GM23338 (cell line): ENCODE data around the gene CEP44. TPM values are rescaled to one million over a fixed set of nuclear protein-coding genes. Genes with fewer than 3 reads are reported as not detected.

Experiments
- ATAC-seq: fragments of 200-7000 bp; cut with Tn5 transposase; 3 replicates; pipeline ENCODE4 v1.9.1; 2020
- DNase-seq: peaks from one replicate; pipeline ENCODE4 v3.0.0-alpha.2; 2015; ENCODE audit warnings: low spot score
- H2AFZ ChIP-seq: fragments of 200-600 bp; sonication (generic); 2 replicates; pipeline ENCODE4 v1.8.0; 2016; ENCODE audit warnings: antibody characterized with exemption, mild to moderate bottlenecking, moderate library complexity
- H3F3A ChIP-seq: fragments of 200-600 bp; sonication (generic); replicated peaks from 2 replicates; pipeline ENCODE4 v1.8.0; 2017; ENCODE audit warnings: antibody characterized with exemption, mixed run types, low read depth
- H3K27ac ChIP-seq: fragments of 200-600 bp; sonication (generic); 2 replicates; pipeline ENCODE4 v1.6.1; 2016; ENCODE audit warnings: low read depth
- H3K27me3 ChIP-seq: fragments of 200-600 bp; sonication (generic); 2 replicates; pipeline ENCODE4 v1.8.0; 2016; ENCODE audit warnings: mild to moderate bottlenecking, mixed run types, moderate library complexity; ENCODE audit not compliant: insufficient read depth
- H3K36me3 ChIP-seq: fragments of 200-600 bp; sonication (generic); 2 replicates; pipeline ENCODE4 v1.8.0; 2016; ENCODE audit warnings: mild to moderate bottlenecking; ENCODE audit not compliant: insufficient read depth
- H3K4me1 ChIP-seq: fragments of 200-600 bp; sonication (generic); 2 replicates; pipeline ENCODE4 v1.8.0; 2016; ENCODE audit warnings: mild to moderate bottlenecking, moderate library complexity; ENCODE audit not compliant: insufficient read depth
- H3K4me2 ChIP-seq: fragments of 200-600 bp; sonication (generic); 2 replicates; pipeline ENCODE4 v1.7.1; 2017; ENCODE audit warnings: mixed run types
- H3K4me3 ChIP-seq: fragments of 200-600 bp; sonication (generic); 2 replicates; pipeline ENCODE4 v1.6.1; 2016; ENCODE audit warnings: mixed run types
- H3K79me2 ChIP-seq: fragments of 200-600 bp; sonication (generic); replicated peaks from 2 replicates; pipeline ENCODE4 v1.8.0; 2017; ENCODE audit warnings: mild to moderate bottlenecking; ENCODE audit not compliant: insufficient read depth
- H3K9me2 ChIP-seq: fragments of 200-600 bp; sonication (generic); 2 replicates; pipeline ENCODE4 v1.8.0; 2017; ENCODE audit not compliant: insufficient read depth
- H4K20me1 ChIP-seq: fragments of 200-600 bp; sonication (generic); replicated peaks from 2 replicates; pipeline ENCODE4 v1.8.0; 2017; ENCODE audit warnings: mild to moderate bottlenecking; ENCODE audit not compliant: insufficient read depth
- H3K27ac Mint-ChIP-seq: 2 replicates; pipeline ENCODE4 v1.8.0; 2020; ENCODE audit warnings: inconsistent platforms, mild to moderate bottlenecking, moderate library complexity, mixed read lengths
- H3K27me3 Mint-ChIP-seq: 3 replicates; pipeline ENCODE4 v1.8.0; 2022; ENCODE audit warnings: low read depth, mild to moderate bottlenecking, moderate library complexity, mixed read lengths, inconsistent platforms; ENCODE audit not compliant: insufficient read depth, poor library complexity
- H3K36me3 Mint-ChIP-seq: 3 replicates; pipeline ENCODE4 v1.8.0; 2021; ENCODE audit warnings: low read depth, mild to moderate bottlenecking, inconsistent platforms, moderate library complexity, mixed read lengths
- H3K4me1 Mint-ChIP-seq: 3 replicates; pipeline ENCODE4 v1.8.0; 2020; ENCODE audit warnings: mild to moderate bottlenecking, inconsistent platforms, mixed read lengths
- H3K4me3 Mint-ChIP-seq: 3 replicates; pipeline ENCODE4 v1.8.0; 2021; ENCODE audit warnings: moderate library complexity, mild to moderate bottlenecking, inconsistent platforms, mixed read lengths
- H3K9me3 Mint-ChIP-seq: 3 replicates; pipeline ENCODE4 v1.8.0; 2020; ENCODE audit warnings: moderate library complexity, mild to moderate bottlenecking, inconsistent platforms, mixed read lengths
- CREB1 ChIP-seq: fragments of 250-450 bp; sonication (Bioruptor Pico); IDR thresholded peaks from 2 replicates; pipeline ENCODE4 v1.5.0; 2020; ENCODE audit warnings: low read depth, mild to moderate bottlenecking, moderate library complexity
- CTCF ChIP-seq, 2 experiments: fragments of 200-600 bp in 1 of 2; sonication (generic) in 1 of 2; conservative IDR thresholded peaks; 2 replicates each; pipeline versions ENCODE4 v1.5.1 to v1.6.1; 2016 to 2017; ENCODE audit warnings: antibody characterized with exemption in 2 of 2, low read depth in 2 of 2, mild to moderate bottlenecking in 2 of 2, moderate library complexity in 1 of 2
- EZH2 ChIP-seq: fragments of 200-600 bp; sonication (generic); IDR thresholded peaks from one replicate; pipeline ENCODE4 v1.8.0; 2017; ENCODE audit warnings: antibody characterized with exemption, mild to moderate bottlenecking, low read depth; ENCODE audit not compliant: unreplicated experiment
- JUNB ChIP-seq: IDR thresholded peaks from one replicate; pipeline ENCODE4 v1.6.1; 2016; ENCODE audit warnings: antibody characterized with exemption; ENCODE audit not compliant: unreplicated experiment
- NANOG ChIP-seq: IDR thresholded peaks from 2 replicates; pipeline ENCODE4 v1.6.1; 2016; ENCODE audit warnings: antibody characterized with exemption, borderline replicate concordance
- STAT1 ChIP-seq: IDR thresholded peaks from one replicate; pipeline ENCODE4 v1.6.1; 2016; ENCODE audit warnings: antibody characterized with exemption; ENCODE audit not compliant: unreplicated experiment
- ZNF114 ChIP-seq: fragments of 250-450 bp; sonication (Bioruptor Pico); IDR thresholded peaks from 2 replicates; pipeline ENCODE4 v1.5.0; 2020; ENCODE audit warnings: mild to moderate bottlenecking, moderate library complexity
- ZNF331 ChIP-seq: fragments of 250-450 bp; sonication (Bioruptor Pico); IDR thresholded peaks from 2 replicates; pipeline ENCODE4 v1.5.0; 2020; ENCODE audit warnings: low read depth, mild to moderate bottlenecking, moderate library complexity
- polyA plus RNA-seq: library from polyadenylated mRNA; unstranded; fragments of >200 nt; fragmentation: Nextera tagmentation; extraction: Ambion mirVana; gene quantifications from 2 replicates; pipeline ENCODE4 v1.2.1, GENCODE V29; 2016
- total RNA-seq: library from RNA; depleted of rRNA; stranded (reverse); fragments of >200 nt; shearing (Covaris generic); gene quantifications from 2 replicates; pipeline ENCODE4 v1.2.3, GENCODE V29; 2014
- TF ChIP-seq, protein P1 (sequence below): fragments of 250-450 bp; sonication (Bioruptor Pico); IDR thresholded peaks from 2 replicates; pipeline ENCODE4 v1.5.0; 2020; ENCODE audit warnings: mild to moderate bottlenecking, moderate library complexity

CEP44 gene
- total and polyA plus RNA-seq, 2 experiments from 2014 or later, result 12.1 to 17.4 TPM

DNA sequence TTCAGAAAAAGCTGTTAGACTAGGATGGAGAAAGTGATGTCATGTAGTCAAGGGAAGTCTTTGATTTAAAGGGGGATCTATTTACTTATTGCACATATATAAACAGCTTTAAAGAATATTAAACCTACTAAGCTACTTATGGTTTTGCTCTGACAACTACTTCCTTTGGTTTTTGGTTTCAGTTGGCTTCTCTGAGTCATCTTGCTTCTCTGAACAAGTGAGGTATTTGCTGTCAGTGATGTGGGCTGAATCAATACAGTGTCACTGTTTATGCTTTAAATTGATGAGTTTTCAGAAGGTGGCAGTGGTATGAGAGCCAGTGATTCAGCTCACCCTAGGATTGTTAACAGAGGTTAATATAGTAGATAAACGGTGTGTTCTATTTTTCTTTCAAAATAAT, 75.1 kb downstream of the CEP44 start (continued):
- TF ChIP-seq, protein P1, sequence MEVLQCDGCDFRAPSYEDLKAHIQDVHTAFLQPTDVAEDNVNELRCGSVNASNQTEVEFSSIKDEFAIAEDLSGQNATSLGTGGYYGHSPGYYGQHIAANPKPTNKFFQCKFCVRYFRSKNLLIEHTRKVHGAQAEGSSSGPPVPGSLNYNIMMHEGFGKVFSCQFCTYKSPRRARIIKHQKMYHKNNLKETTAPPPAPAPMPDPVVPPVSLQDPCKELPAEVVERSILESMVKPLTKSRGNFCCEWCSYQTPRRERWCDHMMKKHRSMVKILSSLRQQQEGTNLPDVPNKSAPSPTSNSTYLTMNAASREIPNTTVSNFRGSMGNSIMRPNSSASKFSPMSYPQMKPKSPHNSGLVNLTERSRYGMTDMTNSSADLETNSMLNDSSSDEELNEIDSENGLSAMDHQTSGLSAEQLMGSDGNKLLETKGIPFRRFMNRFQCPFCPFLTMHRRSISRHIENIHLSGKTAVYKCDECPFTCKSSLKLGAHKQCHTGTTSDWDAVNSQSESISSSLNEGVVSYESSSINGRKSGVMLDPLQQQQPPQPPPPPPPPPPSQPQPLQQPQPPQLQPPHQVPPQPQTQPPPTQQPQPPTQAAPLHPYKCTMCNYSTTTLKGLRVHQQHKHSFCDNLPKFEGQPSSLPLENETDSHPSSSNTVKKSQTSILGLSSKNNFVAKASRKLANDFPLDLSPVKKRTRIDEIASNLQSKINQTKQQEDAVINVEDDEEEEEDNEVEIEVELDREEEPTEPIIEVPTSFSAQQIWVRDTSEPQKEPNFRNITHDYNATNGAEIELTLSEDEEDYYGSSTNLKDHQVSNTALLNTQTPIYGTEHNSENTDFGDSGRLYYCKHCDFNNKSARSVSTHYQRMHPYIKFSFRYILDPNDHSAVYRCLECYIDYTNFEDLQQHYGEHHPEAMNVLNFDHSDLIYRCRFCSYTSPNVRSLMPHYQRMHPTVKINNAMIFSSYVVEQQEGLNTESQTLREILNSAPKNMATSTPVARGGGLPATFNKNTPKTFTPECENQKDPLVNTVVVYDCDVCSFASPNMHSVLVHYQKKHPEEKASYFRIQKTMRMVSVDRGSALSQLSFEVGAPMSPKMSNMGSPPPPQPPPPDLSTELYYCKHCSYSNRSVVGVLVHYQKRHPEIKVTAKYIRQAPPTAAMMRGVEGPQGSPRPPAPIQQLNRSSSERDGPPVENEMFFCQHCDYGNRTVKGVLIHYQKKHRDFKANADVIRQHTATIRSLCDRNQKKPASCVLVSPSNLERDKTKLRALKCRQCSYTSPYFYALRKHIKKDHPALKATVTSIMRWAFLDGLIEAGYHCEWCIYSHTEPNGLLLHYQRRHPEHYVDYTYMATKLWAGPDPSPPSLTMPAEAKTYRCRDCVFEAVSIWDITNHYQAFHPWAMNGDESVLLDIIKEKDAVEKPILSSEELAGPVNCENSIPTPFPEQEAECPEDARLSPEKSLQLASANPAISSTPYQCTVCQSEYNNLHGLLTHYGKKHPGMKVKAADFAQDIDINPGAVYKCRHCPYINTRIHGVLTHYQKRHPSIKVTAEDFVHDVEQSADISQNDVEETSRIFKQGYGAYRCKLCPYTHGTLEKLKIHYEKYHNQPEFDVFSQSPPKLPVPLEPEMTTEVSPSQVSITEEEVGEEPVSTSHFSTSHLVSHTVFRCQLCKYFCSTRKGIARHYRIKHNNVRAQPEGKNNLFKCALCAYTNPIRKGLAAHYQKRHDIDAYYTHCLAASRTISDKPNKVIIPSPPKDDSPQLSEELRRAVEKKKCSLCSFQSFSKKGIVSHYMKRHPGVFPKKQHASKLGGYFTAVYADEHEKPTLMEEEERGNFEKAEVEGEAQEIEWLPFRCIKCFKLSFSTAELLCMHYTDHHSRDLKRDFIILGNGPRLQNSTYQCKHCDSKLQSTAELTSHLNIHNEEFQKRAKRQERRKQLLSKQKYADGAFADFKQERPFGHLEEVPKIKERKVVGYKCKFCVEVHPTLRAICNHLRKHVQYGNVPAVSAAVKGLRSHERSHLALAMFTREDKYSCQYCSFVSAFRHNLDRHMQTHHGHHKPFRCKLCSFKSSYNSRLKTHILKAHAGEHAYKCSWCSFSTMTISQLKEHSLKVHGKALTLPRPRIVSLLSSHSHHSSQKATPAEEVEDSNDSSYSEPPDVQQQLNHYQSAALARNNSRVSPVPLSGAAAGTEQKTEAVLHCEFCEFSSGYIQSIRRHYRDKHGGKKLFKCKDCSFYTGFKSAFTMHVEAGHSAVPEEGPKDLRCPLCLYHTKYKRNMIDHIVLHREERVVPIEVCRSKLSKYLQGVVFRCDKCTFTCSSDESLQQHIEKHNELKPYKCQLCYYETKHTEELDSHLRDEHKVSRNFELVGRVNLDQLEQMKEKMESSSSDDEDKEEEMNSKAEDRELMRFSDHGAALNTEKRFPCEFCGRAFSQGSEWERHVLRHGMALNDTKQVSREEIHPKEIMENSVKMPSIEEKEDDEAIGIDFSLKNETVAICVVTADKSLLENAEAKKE (CRISPR knock-in tag), result no peak

GRCh38 chr4:174362340-174362739, 78.6 kb downstream of the CEP44 start:
- peaks cover 6% of the 10 kb centered on the region for H3K4me1 Mint-ChIP-seq
- H2AFZ ChIP-seq, result no peak overlapping the region
- peaks cover 15% of the 10 kb centered on the region; the same call in 2 of the 3 replicates for H3K36me3 Mint-ChIP-seq
- H3K4me3 ChIP-seq, result no peak overlapping the region
- H3K9me2 ChIP-seq, result no peaks in the 10 kb centered on the region
- H3K27ac Mint-ChIP-seq, result no peak overlapping the region
- H3F3A ChIP-seq, result no peaks in the 10 kb centered on the region
- no peaks in the 10 kb centered on the region for H3K36me3 ChIP-seq
- ATAC-seq, result no peak
- peaks cover 17% of the 10 kb centered on the region; the same call in 2 of the 3 replicates for H3K9me3 Mint-ChIP-seq
- no peaks in the 10 kb centered on the region for H3K79me2 ChIP-seq
- no peak overlapping the region for H3K4me2 ChIP-seq
- no peaks in the 10 kb centered on the region for H4K20me1 ChIP-seq
- no peaks in the 10 kb centered on the region for H3K27me3 ChIP-seq
- peaks cover 9% of the 10 kb centered on the region for H3K4me1 ChIP-seq
- no peak overlapping the region for H3K27ac ChIP-seq
- no peak overlapping the region for H3K4me3 Mint-ChIP-seq
- no peak for DNase-seq
- no peaks in the 10 kb centered on the region for H3K27me3 Mint-ChIP-seq
- no peak for TF ChIP-seq ZNF114 (CRISPR knock-in tag)
- TF ChIP-seq JUNB, result no peak
- TF ChIP-seq, protein P1 (CRISPR knock-in tag), result no peak
- TF ChIP-seq EZH2, result no peak
- no peak for TF ChIP-seq NANOG
- TF ChIP-seq STAT1, result no peak
- TF ChIP-seq CTCF (conservative IDR thresholded peaks at IDR 0.05; ENCODE audit: low read depth in 2 of 2), result no peak
- no peak for TF ChIP-seq ZNF331 (CRISPR knock-in tag)
- TF ChIP-seq CREB1 (CRISPR knock-in tag), result no peak
